ENCODE measurements around the gene MOB3B.

Gene MOB3B

DNA sequence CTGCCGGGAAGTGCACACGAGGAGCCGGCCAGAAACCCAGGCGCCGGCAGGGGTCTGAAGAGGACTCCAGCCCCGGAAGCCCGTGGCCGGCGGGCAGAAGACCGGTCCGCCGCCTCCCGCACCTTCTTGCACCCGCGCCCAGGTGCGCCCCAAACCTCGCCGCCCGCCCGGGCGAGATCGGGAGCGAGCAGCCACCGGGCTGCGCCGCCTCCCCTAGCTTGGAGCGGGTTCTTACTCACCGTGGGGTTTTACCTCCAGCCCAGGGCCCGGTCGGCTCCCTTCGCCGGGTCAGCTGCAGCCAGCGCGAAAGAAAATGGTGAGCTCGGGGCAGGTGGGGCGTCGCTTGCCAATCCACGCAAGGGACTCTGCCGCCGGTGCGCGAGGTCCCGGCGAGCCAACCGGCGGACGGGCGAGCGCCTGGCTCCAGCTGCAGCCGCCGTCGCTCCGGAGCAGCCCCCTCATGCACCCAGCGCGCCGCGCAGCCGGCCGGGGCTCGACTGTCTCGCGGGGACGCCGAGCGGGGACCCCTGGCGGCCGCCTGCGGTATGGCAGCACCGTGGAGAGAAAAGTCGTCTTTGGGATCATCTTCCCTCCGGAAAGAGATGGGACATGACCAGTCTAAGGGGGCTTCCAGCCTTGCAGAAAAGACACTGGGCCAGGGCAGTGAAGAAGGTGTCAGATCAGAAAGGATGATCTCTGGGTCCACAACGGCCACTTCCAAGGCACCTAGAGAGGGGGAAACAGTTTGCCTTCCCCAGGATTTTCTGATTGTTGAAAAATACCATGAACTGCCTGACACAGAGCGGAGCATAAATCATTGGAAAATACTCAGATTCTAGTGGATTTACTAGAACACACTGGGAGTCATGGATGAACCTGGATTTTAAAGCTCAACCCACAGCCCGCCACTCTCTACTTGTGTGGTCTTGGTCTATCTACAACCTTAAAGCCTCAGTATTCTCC is at the start of gene MOB3B:
TSS of gene MOB3B (minus strand) at position 499 of the 963 bp plus-strand sequence. CDS start 74,264 bp downstream, outside the sequence.
- peak; percentile 34 for DNase-seq

DNA sequence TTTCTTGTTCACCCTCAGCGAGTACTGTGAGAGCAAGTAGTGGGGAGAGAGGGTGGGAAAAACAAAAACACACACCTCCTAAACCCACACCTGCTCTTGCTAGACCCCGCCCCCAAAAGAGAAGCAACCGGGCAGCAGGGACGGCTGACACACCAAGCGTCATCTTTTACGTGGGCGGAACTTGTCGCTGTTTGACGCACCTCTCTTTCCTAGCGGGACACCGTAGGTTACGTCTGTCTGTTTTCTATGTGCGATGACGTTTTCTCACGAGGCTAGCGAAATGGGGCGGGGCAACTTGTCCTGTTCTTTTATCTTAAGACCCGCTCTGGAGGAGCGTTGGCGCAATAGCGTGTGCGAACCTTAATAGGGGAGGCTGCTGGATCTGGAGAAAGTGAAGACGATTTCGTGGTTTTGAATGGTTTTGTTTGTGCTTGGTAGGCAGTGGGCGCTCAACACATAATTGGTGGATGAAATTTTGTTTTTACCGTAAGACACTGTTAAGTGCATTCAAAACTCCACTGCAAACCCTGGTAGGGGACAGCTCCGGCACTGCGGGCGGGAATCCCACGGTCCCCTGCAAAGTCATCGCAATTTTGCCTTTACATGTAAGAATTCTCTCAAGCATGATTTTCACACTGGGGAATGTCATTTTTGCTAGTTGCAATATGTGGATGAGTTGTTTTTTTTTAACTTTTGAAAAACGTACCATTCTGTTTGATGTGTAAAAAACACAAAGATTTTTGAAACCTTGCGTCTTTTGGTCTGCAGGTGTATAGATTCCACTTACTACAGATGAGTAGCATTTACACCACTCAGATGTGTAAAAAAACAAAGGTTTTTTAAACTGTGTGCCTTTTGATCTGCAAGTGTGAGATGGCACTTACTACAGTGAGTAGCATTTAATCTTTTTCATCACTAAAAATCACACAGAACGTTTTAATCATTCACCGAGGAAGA is 44.3 kb upstream of the MOB3B start:
- DNase-seq, result peak; percentile 95

DNA sequence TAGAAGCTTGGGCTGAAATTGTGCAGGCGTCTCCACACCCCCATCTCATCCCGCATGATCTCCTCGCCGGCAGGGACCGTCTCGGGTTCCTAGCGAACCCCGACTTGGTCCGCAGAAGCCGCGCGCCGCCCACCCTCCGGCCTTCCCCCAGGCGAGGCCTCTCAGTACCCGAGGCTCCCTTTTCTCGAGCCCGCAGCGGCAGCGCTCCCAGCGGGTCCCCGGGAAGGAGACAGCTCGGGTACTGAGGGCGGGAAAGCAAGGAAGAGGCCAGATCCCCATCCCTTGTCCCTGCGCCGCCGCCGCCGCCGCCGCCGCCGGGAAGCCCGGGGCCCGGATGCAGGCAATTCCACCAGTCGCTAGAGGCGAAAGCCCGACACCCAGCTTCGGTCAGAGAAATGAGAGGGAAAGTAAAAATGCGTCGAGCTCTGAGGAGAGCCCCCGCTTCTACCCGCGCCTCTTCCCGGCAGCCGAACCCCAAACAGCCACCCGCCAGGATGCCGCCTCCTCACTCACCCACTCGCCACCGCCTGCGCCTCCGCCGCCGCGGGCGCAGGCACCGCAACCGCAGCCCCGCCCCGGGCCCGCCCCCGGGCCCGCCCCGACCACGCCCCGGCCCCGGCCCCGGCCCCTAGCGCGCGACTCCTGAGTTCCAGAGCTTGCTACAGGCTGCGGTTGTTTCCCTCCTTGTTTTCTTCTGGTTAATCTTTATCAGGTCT is 43.5 kb upstream of the MOB3B start, which contains the start of gene C9orf72:
TSS of gene C9orf72 (minus strand) at position 564 of the 716 bp plus-strand sequence. CDS start 6,361 bp downstream, outside the sequence.
- DNase-seq, result peak; percentile 71

DNA sequence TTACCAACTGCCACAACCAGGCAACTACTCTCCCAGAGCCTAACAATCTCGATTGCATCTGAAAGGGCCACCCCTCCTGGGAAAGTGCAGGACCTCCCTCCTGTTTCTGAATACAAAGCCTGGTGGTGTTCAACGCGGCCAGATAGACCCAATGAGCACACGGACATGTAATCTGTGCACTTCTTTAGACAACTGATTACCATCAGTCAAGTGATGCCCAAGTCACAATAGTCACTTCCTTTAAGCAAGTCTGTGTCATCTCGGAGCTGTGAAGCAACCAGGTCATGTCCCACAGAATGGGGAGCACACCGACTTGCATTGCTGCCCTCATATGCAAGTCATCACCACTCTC is 42.9 kb upstream of the MOB3B start:
- DNase-seq, result no peak

DNA sequence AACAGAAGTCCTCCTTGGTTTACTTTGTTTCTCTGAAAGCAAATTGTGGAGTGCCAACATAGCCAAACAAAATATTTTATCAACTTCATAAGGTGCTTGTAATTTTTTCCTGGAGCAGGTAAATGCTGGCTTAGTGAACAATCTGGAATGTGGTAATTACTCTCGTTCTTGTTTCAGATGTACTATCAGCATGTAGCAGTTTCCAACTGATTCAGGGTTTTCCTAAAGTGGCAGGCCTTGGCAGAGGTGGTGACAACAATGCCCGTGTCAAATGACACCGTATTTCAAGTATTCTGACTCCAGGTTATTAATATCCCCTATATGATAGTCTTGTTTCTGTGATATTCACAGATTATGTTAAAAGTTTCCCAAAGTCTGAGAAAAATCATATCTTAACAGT is 42.4 kb upstream of the MOB3B start:
- DNase-seq, result no peak

DNA sequence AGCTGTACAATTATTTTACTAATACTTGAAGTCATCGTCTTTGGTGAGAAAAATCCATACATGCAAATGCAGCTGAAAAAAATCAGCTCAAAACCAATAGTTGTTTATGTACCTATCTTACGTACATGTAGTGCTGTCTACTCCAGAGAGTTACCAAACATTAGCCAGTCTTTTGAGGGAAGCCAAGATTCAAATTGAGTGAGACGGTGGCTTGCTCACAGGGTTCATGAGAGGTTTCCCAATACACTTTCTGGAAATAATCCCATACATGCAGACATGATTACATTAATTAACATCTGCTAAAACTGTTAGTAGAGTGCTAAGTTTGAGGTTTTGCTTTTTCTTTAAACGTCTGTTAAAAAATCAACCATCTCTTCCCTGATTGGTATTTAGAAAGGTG is 41.4 kb upstream of the MOB3B start:
- no peak for DNase-seq

DNA sequence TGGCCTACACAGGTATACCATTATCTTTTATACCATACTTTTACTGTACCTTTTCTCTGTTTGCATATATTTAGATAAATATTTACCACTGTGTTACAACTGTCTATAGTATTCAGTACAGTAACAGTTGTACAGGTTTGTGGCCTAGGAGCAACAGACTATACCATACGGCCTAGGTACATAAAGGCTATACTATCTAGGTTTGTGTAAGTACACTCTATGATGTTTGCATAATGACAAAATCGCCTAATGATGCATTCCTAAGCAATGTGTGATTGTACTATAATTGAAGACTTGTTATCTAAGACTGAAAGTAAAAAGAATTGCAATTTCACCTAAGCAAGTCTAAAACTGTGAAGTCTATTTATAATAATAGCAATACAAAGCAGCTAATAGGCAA is 39.8 kb upstream of the MOB3B start:
- no peak for DNase-seq

DNA sequence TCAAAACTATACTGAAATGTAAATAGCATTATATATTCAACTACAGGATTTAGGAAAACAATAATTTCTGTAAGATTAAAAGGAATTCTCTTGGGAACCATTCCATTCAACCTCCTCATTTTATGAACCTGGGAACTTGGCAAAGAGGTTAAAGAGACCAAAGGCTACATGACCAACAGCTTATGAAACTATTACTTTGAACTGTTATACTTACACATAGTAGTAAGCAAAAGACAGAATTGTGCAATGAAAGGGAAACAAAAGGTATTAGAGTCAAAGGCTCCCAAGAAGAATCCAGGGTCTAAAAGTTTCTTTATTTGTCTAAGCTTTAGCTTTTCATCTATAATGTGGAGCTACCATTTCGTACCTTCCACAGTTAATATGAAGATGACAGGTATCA is 36.5 kb upstream of the MOB3B start:
- no peak for DNase-seq

DNA sequence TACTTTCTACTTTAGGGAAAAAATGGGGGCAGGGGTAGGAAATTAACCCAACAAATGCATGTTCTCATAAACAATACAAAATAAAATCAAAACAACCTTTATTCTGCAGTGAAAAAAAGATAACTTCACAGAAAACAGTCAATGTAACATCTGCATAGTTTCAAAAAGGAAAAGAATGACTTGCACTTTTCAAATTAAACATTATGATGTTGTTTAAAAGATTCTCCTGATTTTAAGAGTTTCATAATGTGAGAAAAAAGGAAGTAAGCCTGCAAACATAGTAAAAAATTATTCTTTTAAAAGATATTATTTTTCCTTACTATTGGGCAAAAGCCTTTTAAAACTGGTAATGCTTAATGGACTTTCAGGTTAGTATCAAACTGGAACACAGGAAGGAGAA is 36.1 kb upstream of the MOB3B start:
- no peak for DNase-seq

DNA sequence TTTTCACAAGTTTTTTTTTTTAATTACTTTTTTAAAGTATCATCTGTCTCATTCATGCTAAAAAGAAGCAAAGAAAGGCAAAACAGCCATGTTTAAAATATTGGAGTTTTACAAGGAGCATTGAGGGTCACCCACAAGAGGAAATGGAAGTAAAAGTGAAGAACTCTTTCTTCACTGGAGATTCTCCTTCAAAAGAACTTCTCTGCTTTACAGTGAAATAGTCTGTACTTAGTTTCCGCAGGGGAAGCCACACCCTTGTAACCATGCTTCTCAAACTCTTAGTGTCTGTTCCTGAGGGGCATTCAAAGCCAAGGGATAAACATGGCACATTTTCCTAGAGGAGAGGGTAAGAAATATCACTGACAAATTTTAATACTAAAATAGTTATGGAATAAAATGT is 35.1 kb upstream of the MOB3B start:
- no peak for DNase-seq

DNA sequence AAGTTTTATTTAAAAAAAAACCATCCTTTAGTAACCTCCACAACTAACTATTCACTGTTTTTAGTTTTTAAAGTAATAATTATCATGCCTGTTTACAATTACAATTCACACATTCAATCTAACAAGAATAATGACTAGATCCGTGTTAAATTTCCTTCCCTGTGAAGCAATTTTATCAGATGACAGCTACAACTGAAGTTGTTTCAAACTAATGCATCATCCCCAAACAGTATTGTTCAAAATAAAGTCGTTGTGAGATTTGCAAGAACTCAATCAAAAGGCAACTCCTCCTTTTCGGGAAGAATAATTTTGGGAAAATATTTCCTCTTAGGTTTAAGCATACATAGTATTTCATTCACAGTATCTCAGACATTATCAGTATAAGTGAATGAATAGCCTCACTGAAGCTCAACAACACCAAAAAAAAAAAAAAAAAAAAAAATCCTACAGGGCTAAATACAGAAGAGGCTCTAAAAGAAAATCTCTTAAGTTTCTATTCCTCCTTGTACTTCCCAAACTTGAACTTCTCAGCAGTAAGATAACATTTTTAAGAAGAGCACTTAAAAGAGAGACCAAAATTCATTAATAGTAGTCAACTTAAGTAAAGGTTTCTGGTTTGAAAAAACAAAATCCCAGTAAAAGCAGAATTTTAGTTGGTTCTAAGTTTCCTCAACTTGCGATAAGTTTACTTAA is 34.3 kb upstream of the MOB3B start:
- DNase-seq, result no peak

DNA sequence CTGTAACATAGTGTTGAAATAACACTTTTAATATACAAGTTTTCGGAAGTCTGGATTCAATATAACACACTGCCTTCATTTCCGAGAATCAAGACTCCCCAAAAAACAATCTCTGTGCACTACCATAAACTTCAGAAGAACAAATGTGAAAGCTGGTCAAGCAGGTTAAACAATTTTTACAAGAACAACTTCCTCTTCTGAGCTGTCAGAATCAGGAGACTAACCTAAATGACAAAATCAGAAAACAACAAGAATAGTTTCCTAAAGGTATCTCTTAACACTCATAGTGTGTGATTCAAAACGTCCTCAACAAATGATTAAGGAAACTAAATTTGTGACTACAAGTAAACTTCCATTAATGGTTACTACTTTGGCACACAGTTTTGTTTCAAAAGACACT is 32.1 kb upstream of the MOB3B start:
- no peak for DNase-seq

DNA sequence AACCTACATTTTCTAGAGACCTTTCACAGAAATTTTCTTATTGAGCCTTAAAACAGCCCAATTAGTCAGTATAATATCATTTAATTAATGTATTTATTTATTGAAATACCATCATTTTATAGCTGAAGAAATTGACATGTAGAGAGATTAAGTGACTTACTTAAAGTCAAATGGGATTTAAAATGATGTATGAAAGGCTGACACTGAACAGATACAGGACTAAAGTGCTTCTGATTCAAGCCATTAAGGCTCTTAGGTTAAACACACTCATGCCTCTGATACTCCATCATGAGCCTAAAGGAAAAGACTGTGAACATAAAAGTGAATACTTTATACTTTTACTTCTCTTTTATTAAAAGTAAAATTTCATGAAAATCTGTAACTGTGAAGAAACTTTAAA is 30.8 kb upstream of the MOB3B start:
- no peak for DNase-seq

DNA sequence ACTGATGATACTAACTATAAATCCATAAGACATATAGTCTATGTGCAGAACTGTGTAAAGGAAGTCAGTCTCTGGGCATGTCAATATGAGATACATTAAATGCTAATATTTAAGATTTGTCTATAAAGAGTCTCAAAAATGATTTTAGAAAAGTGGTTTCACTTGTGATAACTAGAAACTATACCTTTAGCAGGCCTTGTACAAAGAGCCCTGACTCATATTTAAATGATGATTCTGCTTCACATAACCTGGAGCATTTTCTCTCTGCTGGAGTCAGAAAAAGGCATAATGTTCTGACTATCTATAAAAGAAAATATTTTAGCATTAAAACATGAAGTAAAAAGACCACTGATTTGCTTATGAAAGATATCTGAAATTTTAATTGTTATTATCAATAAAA is 28.7 kb upstream of the MOB3B start:
- no peak for DNase-seq

DNA sequence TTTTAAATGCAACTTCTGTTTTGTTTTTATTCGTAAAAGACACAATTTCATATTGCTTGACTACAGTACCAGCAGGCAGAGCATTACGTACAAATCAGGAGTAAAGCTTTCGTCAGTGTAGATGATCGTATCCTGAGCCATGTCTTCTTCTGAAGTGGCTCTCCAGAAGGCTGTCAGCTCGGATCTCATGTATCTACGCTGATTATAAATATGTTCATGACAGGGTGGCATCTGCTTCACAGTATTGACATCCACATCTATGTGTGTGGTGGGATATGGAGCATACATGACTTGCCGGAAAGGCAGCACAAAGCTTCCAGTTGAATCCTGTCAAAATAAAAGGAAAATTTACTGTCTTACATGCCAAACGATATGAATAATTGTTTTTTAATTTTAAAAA is 26.9 kb upstream of the MOB3B start:
- DNase-seq, result no peak

DNA sequence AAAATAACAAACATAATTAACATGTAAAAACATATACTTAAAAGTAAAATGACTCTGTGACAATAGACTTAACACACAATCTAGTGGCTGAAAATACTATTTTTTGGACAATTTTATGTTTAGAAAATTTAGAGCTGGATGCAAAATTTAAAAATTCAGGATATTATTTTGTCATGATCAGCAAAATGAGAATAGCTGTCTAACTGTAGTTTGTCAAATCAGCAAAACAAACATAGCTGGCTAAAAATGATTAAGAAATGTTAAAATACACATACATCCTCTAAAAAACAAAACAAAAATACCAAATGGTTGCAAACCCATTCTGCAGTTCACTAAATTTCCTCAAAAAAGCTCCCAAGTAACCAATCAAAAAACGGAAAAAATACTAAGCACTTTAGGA is 25.1 kb upstream of the MOB3B start:
- DNase-seq, result no peak

DNA sequence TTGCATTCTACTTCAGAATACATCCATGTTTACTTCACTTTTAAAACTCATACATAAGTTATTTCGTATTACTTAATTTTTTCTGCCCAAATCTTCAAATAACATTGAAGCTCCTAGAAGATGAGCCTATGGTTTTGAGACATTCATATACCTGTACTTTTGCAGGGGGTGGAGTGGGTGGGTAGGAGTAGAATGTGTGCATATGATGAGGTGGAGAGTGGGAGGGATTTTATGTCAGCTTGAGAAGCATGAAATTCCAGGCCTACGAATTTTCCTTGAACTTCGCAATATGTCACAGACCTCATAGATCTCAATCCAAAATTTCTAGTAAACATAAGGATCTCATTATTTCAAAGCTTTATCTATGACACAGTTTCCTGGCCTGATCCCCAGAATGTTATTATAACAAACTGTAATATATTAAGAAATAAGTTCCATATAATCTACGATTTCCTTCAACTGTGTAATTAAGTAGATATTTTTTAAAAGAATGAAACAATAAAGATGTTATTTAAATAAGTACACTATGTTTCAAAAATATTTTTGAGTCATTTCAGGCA is 19.7 kb upstream of the MOB3B start:
- no peak for DNase-seq

DNA sequence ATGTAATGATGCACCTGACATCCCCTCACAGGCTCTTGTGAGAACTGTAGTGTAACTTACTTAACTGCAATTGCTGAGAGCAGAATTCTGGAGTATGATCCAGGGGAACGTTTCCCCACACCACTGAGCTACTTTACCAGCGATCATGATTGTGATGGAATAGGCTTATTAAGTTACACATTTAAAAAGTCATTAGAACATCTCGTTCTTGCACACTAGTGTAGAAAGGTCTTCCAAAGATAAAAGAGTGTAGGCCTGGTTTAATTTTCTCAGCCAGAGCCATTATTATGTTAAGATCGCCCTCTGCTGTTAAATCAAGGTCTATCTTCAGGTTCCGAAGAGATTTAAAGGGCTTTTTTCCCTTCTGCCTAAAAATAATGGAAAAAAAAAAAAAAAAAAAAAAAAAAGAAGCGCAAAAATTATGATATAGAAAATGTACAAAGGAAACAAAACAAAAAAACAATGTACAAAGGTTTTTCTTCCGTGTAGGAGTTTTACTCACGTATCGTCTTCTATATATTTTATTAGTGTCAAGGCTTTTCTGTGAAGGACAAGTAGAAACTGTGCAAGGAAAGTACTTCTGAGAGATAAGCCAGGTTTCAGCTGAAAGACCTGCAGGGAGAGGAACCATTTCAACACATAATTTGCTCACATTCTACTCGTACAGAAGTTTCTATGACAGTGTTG is 18.6 kb upstream of the MOB3B start:
- DNase-seq, result no peak

DNA sequence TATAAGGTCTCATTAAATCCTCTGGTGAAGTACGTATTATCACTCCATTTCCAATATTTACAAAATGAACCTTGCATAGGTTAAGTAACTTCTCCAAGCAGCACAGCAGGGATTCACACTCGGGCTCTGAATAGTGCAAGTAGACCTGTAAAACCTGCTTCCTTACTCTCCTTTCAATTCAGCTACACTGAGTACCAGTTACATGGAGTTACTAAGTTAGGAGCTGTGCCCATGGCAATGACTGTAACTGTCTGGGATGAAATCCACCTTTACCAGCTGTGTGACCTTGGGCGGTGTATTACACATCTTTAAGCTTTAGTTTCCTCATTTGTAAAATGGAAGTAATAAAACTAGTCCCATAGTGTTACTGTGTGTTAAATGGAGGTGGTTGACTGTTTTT is 15.9 kb upstream of the MOB3B start:
- DNase-seq, result no peak

DNA sequence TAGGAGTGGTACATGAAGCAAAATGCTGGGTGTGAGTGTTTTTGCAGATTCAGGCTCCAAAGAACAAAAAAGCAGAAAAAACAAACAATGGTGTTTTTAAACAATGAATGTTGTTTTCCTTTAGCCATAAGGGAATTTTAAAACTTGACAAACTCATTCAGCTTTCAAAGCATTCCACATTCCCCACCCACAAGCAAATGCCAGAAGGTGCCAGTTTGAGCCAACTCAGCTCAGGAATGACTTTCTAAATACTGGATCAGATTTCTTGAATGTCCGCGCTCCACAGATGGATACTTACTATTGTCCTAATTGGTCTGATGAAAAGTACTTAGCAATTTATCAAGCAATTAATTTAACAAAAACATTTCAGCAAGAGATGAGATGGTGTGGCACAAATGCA is 12.9 kb upstream of the MOB3B start:
- DNase-seq, result no peak

DNA sequence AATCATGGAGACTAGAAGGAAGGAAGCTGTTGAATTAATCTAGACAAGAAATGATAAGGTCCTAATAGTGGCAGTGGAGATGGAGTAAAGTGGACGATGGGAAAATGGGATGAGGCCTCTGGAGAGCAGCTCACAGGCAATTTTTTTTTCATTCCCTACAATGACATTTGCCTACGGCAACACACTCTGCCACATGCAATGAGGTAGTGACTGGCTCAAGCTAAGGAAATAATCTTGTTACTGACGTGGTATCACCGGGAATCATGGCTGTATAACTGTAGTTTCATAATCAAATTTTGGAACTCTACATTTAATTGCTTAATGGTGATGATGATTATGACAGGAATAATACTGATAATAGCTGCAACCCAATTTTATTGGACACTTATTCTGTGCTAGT is 12.1 kb upstream of the MOB3B start:
- DNase-seq, result no peak
